GM18507 (cell line): Measurements from ENCODE around the gene DPH7.
"Not testable (repeated sequence)": the region's sequence is repeated elsewhere in the genome, so short reads cannot be mapped to it uniquely, and the experiment has no call there.

Source experiments
- DNase-seq: peaks from one replicate; pipeline ENCODE4 v3.0.0; 2011; ENCODE audit warnings: low read depth; ENCODE audit not compliant: insufficient read length; ENCODE audit errors: extremely low spot score
- FAIRE-seq: peaks from 2 replicates; lab custom pipeline; 2011; peaks lifted over from hg19 to GRCh38; lab: Jason Lieb, UNC

DPH7 gene

GRCh38 chr9:137607141-137607857 is 28.6 kb upstream of the DPH7 start:
- FAIRE-seq (no peak), DNase-seq (no peak)

GRCh38 chr9:137606734-137607138 is 28.0 kb upstream of the DPH7 start:
- DNase-seq = no peak

GRCh38 chr9:137606005-137606621 is 27.4 kb upstream of the DPH7 start:
- FAIRE-seq = no peak
- DNase-seq = no peak

More at GRCh38 chr9:137606734-137607138, 28.0 kb upstream of the DPH7 start:
- no peak for FAIRE-seq

- FAIRE-seq (peak; percentile 93), DNase-seq (peak; percentile 91)
Measured at GRCh38 chr9:137605121-137606004, 26.6 kb upstream of the DPH7 start, which contains the start of gene ARRDC1. ARRDC1 (plus strand) TSS chr9:137605686; CDS start chr9:137605718, 32 bp downstream.

- FAIRE-seq = no peak
- no peak for DNase-seq
Measured at GRCh38 chr9:137604345-137605086, 25.8 kb upstream of the DPH7 start.

- DNase-seq = no peak
- FAIRE-seq = no peak
Measured at GRCh38 chr9:137603879-137604278, 25.2 kb upstream of the DPH7 start.

GRCh38 chr9:137602661-137603060 is 23.9 kb upstream of the DPH7 start:
- FAIRE-seq (no peak), DNase-seq (no peak)

GRCh38 chr9:137598943-137599342 is 20.2 kb upstream of the DPH7 start:
- FAIRE-seq (no peak), DNase-seq (no peak)

GRCh38 chr9:137596577-137596976 is 17.9 kb upstream of the DPH7 start:
- not testable (repeated sequence) for FAIRE-seq, DNase-seq

GRCh38 chr9:137593176-137593575 is 14.5 kb upstream of the DPH7 start:
- no peak for FAIRE-seq
- no peak for DNase-seq

GRCh38 chr9:137592767-137593166 is 14.0 kb upstream of the DPH7 start:
- FAIRE-seq = no peak
- no peak for DNase-seq

- DNase-seq = peak; percentile 98
- peak; percentile 93 for FAIRE-seq
Measured at GRCh38 chr9:137590469-137591383, 12.0 kb upstream of the DPH7 start, which contains the start of gene ZMYND19. ZMYND19 (minus strand) TSS chr9:137590512; CDS start chr9:137590263, 249 bp downstream.

- FAIRE-seq = no peak
- DNase-seq = no peak
Measured at GRCh38 chr9:137590123-137590468, 11.4 kb upstream of the DPH7 start.

- DNase-seq (no peak), FAIRE-seq (no peak)
Measured at GRCh38 chr9:137589441-137590122, 10.9 kb upstream of the DPH7 start.

GRCh38 chr9:137588891-137589290 is 10.2 kb upstream of the DPH7 start:
- no peak for FAIRE-seq
- DNase-seq = no peak

GRCh38 chr9:137588311-137588710 is 9.6 kb upstream of the DPH7 start:
- DNase-seq (no peak), FAIRE-seq (no peak)

- DNase-seq = no peak
- no peak for FAIRE-seq
Measured at GRCh38 chr9:137586854-137587253, 8.1 kb upstream of the DPH7 start.

GRCh38 chr9:137583957-137584356 is 5.2 kb upstream of the DPH7 start:
- FAIRE-seq (no peak), DNase-seq (no peak)
